Measurements from ENCODE around the gene MAPT. TPM values are rescaled to one million over a fixed set of nuclear protein-coding genes. Genes with fewer than 3 reads are reported as not detected.
A peak's percentile ranks its signal among the peaks of the same experiment; 100 is the strongest.

The MAPT gene
- total RNA-seq, 3 donors from 2014 or later (not counting 1 experiment from before 2014, with no cell fraction given) = 0.14 to 1.3 (median 0.58) TPM

DNA sequence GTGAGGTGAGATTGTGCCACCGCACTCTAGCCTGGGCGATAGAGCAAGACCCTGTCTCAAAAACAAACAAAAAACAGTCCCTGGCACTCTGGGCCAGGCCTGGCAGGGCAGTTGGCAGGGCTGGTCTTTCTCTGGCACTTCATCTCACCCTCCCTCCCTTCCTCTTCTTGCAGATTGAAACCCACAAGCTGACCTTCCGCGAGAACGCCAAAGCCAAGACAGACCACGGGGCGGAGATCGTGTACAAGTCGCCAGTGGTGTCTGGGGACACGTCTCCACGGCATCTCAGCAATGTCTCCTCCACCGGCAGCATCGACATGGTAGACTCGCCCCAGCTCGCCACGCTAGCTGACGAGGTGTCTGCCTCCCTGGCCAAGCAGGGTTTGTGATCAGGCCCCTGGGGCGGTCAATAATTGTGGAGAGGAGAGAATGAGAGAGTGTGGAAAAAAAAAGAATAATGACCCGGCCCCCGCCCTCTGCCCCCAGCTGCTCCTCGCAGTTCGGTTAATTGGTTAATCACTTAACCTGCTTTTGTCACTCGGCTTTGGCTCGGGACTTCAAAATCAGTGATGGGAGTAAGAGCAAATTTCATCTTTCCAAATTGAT lies 129.5 kb downstream of the MAPT start:
- Mint-ChIP-seq H3K36me3 (no peaks in the 10 kb centered on the region), H3K27ac (peak overlapping the region; percentile 83 to 90), H3K4me1 (peaks cover 50 to 60% of the 10 kb centered on the region in 2 donors), H3K27me3 (ENCODE audit: low read depth in 2 of 2) (no peaks in the 10 kb centered on the region), H3K9me3 (no peaks in the 10 kb centered on the region), H3K4me3 (peak overlapping the region; percentile 40)
- ATAC-seq (no peak), DNase-seq (no peak)
- Histone ChIP-seq H3K27me3 (ENCODE audit: control insufficient read depth, insufficient read depth, low read length) (no peaks in the 10 kb centered on the region), H3K4me3 (ENCODE audit: low read length) (no peak overlapping the region), H3K27ac (ENCODE audit: low read length) (no peak overlapping the region), H3K4me1 (ENCODE audit: control insufficient read depth, insufficient read depth, low read length) (peaks cover 63% of the 10 kb centered on the region), H3K9me3 (ENCODE audit: control insufficient read depth, insufficient read depth, low read length) (no peaks in the 10 kb centered on the region), H3K36me3 (ENCODE audit: control insufficient read depth, insufficient read depth, low read length) (peaks cover 6% of the 10 kb centered on the region)
- intact Hi-C loops (cut with micrococcal nuclease) = no loop called here
- TF ChIP-seq, protein P1, sequence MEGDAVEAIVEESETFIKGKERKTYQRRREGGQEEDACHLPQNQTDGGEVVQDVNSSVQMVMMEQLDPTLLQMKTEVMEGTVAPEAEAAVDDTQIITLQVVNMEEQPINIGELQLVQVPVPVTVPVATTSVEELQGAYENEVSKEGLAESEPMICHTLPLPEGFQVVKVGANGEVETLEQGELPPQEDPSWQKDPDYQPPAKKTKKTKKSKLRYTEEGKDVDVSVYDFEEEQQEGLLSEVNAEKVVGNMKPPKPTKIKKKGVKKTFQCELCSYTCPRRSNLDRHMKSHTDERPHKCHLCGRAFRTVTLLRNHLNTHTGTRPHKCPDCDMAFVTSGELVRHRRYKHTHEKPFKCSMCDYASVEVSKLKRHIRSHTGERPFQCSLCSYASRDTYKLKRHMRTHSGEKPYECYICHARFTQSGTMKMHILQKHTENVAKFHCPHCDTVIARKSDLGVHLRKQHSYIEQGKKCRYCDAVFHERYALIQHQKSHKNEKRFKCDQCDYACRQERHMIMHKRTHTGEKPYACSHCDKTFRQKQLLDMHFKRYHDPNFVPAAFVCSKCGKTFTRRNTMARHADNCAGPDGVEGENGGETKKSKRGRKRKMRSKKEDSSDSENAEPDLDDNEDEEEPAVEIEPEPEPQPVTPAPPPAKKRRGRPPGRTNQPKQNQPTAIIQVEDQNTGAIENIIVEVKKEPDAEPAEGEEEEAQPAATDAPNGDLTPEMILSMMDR (IDR thresholded peaks at IDR 0.05) = no peak
- 80% methylated on average over 24 of the region's 24 CpGs for WGBS (ENCODE audit: insufficient coverage)

DNA sequence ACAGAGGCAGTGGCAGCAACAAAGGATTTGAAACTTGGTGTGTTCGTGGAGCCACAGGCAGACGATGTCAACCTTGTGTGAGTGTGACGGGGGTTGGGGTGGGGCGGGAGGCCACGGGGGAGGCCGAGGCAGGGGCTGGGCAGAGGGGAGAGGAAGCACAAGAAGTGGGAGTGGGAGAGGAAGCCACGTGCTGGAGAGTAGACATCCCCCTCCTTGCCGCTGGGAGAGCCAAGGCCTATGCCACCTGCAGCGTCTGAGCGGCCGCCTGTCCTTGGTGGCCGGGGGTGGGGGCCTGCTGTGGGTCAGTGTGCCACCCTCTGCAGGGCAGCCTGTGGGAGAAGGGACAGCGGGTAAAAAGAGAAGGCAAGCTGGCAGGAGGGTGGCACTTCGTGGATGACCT lies 130.2 kb downstream of the MAPT start:
- Histone ChIP-seq H3K9me3 (ENCODE audit: control insufficient read depth, insufficient read depth, low read length) (no peaks in the 10 kb centered on the region), H3K4me3 (ENCODE audit: low read length) (no peak overlapping the region), H3K36me3 (ENCODE audit: control insufficient read depth, insufficient read depth, low read length) (peaks cover 6% of the 10 kb centered on the region), H3K4me1 (ENCODE audit: control insufficient read depth, insufficient read depth, low read length) (peaks cover 56% of the 10 kb centered on the region), H3K27ac (ENCODE audit: low read length) (no peak overlapping the region), H3K27me3 (ENCODE audit: control insufficient read depth, insufficient read depth, low read length) (no peaks in the 10 kb centered on the region)
- Mint-ChIP-seq H3K27me3 (ENCODE audit: low read depth in 2 of 2) (no peaks in the 10 kb centered on the region), H3K36me3 (no peaks in the 10 kb centered on the region), H3K4me1 (peaks cover 51 to 62% of the 10 kb centered on the region in 2 donors), H3K4me3 (no peak overlapping the region), H3K9me3 (no peaks in the 10 kb centered on the region), H3K27ac (peak overlapping the region; percentile 83 to 90)
- ATAC-seq (no peak), DNase-seq (no peak)
- intact Hi-C loops (cut with micrococcal nuclease) = no loop called here
- TF ChIP-seq, protein P1 (IDR thresholded peaks at IDR 0.05) = no peak
- WGBS (ENCODE audit: insufficient coverage) = 82% methylated on average over 14 of the region's 14 CpGs

DNA sequence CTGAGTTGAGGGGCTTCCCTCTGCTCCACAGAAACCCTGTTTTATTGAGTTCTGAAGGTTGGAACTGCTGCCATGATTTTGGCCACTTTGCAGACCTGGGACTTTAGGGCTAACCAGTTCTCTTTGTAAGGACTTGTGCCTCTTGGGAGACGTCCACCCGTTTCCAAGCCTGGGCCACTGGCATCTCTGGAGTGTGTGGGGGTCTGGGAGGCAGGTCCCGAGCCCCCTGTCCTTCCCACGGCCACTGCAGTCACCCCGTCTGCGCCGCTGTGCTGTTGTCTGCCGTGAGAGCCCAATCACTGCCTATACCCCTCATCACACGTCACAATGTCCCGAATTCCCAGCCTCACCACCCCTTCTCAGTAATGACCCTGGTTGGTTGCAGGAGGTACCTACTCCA lies 130.7 kb downstream of the MAPT start:
- 97% methylated on average over 10 of the region's 10 CpGs for WGBS (ENCODE audit: insufficient coverage)
- H3K27ac Mint-ChIP-seq = peak overlapping the region; percentile 83 to 90
- no peak overlapping the region for H3K4me3 Mint-ChIP-seq
- Histone ChIP-seq H3K36me3 (ENCODE audit: control insufficient read depth, insufficient read depth, low read length) (peaks cover 6% of the 10 kb centered on the region), H3K4me1 (ENCODE audit: control insufficient read depth, insufficient read depth, low read length) (peaks cover 52% of the 10 kb centered on the region), H3K4me3 (ENCODE audit: low read length) (no peak overlapping the region), H3K27me3 (ENCODE audit: control insufficient read depth, insufficient read depth, low read length) (no peaks in the 10 kb centered on the region), H3K27ac (ENCODE audit: low read length) (peak overlapping the region; percentile 19), H3K9me3 (ENCODE audit: control insufficient read depth, insufficient read depth, low read length) (no peaks in the 10 kb centered on the region)
- TF ChIP-seq, protein P1 (IDR thresholded peaks at IDR 0.05) = no peak
- intact Hi-C loops (cut with micrococcal nuclease) = no loop called here
- H3K27me3 Mint-ChIP-seq (ENCODE audit: low read depth in 2 of 2) = no peaks in the 10 kb centered on the region
- ATAC-seq = no peak
- H3K4me1 Mint-ChIP-seq = peaks cover 51 to 61% of the 10 kb centered on the region in 2 donors
- no peaks in the 10 kb centered on the region for H3K9me3 Mint-ChIP-seq
- DNase-seq = no peak
- H3K36me3 Mint-ChIP-seq = peaks cover 1% of the 10 kb centered on the region

Data from natural killer cell (primary cell).